ENCODE measurements around the gene SUN2.

The SUN2 gene

GRCh38 chr22:38737302-38738060 lies 18.3 kb downstream of the SUN2 start:
- in situ Hi-C loops (cut with MboI; ENCODE audit: low sequenced_read_pairs) = no loop called here

- in situ Hi-C loops (cut with MboI; ENCODE audit: low sequenced_read_pairs) = no loop called here
These were observed 19.6 kb downstream of the SUN2 start for GRCh38 chr22:38736257-38736570.

- in situ Hi-C loops (cut with MboI; ENCODE audit: low sequenced_read_pairs) = no loop called here
These were observed 20.1 kb downstream of the SUN2 start for GRCh38 chr22:38735465-38736256.

GRCh38 chr22:38735126-38735464 lies 20.7 kb downstream of the SUN2 start:
- in situ Hi-C loops (cut with MboI; ENCODE audit: low sequenced_read_pairs) = no loop called here

- in situ Hi-C loops (cut with MboI; ENCODE audit: low sequenced_read_pairs) = no loop called here
These were observed 21.2 kb downstream of the SUN2 start for GRCh38 chr22:38734421-38735100.

GRCh38 chr22:38733724-38734381 lies 21.9 kb downstream of the SUN2 start:
- in situ Hi-C loops (cut with MboI; ENCODE audit: low sequenced_read_pairs) = no loop called here

- in situ Hi-C loops (cut with MboI; ENCODE audit: low sequenced_read_pairs) = no loop called here
These were observed 22.5 kb downstream of the SUN2 start for GRCh38 chr22:38733329-38733723.

GRCh38 chr22:38732251-38732815 lies 23.5 kb downstream of the SUN2 start:
- in situ Hi-C loops (cut with MboI; ENCODE audit: low sequenced_read_pairs) = no loop called here

GRCh38 chr22:38731703-38732161 lies 24.1 kb downstream of the SUN2 start:
- in situ Hi-C loops (cut with MboI; ENCODE audit: low sequenced_read_pairs) = no loop called here

GRCh38 chr22:38730411-38730871 lies 25.4 kb downstream of the SUN2 start:
- in situ Hi-C loops (cut with MboI; ENCODE audit: low sequenced_read_pairs) = no loop called here

- in situ Hi-C loops (cut with MboI; ENCODE audit: low sequenced_read_pairs) = no loop called here
These were observed 25.9 kb downstream of the SUN2 start for GRCh38 chr22:38729946-38730345.

- in situ Hi-C loops (cut with MboI; ENCODE audit: low sequenced_read_pairs) = no loop called here
These were observed 26.7 kb downstream of the SUN2 start for GRCh38 chr22:38728871-38729796.

GRCh38 chr22:38727530-38728451 lies 28.0 kb downstream of the SUN2 start:
- in situ Hi-C loops (cut with MboI; ENCODE audit: low sequenced_read_pairs) = no loop called here

GRCh38 chr22:38727123-38727522 lies 28.7 kb downstream of the SUN2 start:
- in situ Hi-C loops (cut with MboI; ENCODE audit: low sequenced_read_pairs) = no loop called here

- in situ Hi-C loops (cut with MboI; ENCODE audit: low sequenced_read_pairs) = no loop called here
These were observed 29.7 kb downstream of the SUN2 start for GRCh38 chr22:38725900-38726655.

GRCh38 chr22:38724926-38725571 lies 30.7 kb downstream of the SUN2 start:
- in situ Hi-C loops (cut with MboI; ENCODE audit: low sequenced_read_pairs) = no loop called here

- in situ Hi-C loops (cut with MboI; ENCODE audit: low sequenced_read_pairs) = no loop called here
These were observed 31.6 kb downstream of the SUN2 start for GRCh38 chr22:38724176-38724575.

GRCh38 chr22:38721551-38721950 lies 34.2 kb downstream of the SUN2 start:
- in situ Hi-C loops (cut with MboI; ENCODE audit: low sequenced_read_pairs) = no loop called here

Data from HL-60/S4 treated with phorbol 12-myristate 13-acetate at 8.2 ng/mL for 4 days and 3 days (cell line).